ENCODE data around the gene NOTCH1.
A peak's percentile ranks its signal among the peaks of the same experiment; 100 is the strongest.

NOTCH1 gene

DNA sequence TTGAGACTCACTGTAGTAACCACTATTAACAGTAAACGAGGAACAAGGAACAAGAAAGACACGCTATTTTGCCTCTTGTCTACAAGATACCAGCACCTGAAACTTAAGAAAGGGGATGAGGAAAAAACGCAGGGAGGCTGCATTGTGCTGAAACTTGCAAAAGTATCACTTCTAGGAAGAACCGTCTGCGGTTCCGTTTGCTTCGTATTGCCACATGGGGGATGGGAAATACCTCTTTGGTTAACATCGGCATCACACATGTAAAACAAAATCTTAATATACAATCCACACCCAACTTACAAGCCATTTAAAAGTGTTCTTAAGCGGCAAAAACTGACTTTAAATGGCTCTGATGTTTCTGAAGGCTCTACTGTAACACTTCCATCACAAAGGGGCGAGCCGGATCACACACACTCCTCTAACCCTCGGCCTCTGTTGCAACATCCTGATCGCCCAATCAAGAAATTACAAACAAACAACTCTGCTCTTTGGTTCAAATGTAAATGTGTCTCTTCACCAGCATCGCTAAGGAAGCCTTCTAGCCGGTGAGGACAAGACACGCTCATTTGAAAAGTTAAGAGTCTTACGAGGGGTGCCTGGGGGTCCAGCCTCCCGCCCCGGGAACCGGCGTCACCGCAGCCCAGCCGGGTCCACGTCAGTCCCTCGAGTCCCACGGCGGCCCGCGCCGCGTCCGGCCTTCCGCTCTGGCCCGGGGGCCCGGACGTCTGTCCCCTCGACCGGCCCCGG, 63.6 kb downstream of the NOTCH1 start:
- peak; percentile 36 for DNase-seq

DNA sequence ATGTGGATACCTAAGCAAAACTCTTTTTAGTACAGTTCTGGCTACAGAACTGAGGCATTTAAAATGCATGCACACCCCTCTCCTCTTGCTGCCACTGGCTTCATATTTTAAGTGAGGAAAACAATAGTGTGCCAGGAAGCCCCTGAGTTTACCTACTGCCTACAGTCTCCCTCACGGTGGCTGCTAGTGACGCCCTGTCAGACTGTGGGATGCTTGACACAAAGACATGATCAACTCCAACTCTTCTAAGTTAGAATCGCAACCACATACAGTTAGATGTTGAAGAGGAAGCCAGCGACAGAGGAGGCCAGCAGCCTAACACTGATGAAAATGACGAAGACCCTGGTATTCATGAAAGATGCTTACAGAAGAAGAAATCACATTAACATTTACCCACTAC, 64.3 kb downstream of the NOTCH1 start:
- no peak for DNase-seq

- DNase-seq = no peak
These were observed 69.3 kb downstream of the NOTCH1 start for GRCh38 chr9:136476369-136477150.

DNA sequence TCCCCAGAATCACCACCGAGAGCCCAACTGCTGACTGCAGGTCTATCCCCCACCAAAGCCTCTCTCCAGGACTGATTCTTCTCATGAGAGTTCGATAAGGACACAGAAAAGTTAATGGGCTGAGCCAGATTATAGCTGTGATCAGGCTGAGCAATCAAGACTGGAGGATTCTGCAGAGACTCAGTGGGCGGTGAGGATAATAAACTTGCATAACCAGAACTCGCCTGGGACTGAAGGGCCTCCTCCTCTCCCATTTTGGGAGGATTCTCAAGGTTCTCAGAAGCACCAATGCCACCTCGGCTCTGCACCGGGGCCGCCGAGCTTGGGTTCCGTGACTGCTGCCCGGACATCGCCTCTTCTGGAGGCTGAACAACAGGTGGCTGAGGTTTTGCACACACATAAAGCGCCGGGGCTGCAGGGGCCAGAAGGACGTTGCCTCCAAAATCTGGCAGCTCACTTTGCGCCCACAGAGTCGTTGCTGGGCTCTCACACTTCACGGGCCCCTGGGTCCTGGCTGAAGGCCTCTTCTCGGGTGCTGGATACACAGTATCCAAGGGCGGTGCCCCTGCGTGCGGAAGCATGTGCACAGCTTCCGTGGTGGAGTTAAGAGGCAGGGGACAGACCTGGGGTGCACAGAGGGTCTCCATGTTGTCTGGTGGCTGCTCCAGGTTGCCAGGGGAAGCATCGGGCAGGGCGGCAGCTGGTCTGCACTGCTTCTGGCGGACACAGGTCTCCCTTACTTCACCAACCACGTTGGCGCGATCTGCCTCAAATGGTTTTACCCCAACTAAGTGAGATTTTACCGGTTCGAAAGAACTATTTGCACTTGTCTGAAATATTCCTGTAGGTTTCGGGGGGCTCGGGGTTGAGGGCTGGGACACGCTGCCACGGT, 70.6 kb downstream of the NOTCH1 start:
- DNase-seq = no peak

- no peak for DNase-seq
These were observed 71.7 kb downstream of the NOTCH1 start for GRCh38 chr9:136474021-136474640.

DNA sequence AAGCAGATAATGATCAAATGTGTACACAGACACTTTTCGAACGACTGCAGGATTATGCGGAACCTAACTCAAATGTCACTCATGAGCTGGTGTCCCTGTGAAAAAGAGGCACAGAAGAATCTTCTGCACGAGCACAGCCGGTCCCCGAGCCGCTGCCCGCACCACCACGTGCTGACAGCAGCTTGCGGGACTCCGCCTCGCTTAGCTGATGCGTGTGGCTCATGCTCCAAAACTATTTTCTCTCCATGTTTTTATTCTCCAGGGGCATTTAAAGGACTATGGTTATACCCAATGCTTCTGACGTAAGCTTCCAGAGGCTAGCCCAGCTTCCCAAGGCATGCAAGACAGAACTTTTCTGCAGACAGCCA, 72.5 kb downstream of the NOTCH1 start:
- DNase-seq = no peak

- DNase-seq = no peak
These were observed 73.1 kb downstream of the NOTCH1 start for GRCh38 chr9:136472640-136473353.

GRCh38 chr9:136471802-136472487, 73.9 kb downstream of the NOTCH1 start:
- no peak for DNase-seq

DNA sequence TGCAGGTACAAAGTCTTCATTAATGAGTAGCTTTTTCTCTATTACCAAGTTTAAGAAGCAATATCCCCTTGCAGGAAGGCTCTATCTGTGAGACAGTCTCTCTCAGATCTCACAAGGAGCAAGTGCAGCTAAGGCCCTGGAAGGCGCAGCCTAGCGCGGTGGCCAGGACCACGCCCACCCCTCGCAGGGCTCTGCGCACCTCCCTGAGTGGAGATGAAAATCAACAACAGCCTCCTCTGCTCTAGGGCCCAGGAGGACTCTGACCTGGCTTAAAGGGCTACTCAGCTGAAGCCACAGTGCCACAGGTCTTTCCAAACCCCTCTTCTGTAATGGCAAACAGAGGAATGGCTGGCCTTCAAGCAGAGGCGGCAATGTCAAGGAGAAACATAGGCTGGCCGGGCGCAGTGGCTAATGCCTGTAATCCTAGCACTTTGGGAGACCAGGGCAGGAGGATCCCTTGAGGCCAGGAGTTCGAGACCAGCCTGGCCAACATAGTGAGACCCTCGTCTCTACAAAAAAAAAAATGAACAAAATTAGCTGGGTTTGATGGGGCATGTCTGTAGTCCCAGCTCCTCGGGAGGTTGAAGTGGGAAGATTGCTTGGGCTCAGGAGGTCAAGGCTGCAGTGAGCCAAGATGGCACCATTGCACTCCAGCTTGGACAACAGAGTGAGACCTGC, 74.9 kb downstream of the NOTCH1 start:
- DNase-seq = no peak

DNA sequence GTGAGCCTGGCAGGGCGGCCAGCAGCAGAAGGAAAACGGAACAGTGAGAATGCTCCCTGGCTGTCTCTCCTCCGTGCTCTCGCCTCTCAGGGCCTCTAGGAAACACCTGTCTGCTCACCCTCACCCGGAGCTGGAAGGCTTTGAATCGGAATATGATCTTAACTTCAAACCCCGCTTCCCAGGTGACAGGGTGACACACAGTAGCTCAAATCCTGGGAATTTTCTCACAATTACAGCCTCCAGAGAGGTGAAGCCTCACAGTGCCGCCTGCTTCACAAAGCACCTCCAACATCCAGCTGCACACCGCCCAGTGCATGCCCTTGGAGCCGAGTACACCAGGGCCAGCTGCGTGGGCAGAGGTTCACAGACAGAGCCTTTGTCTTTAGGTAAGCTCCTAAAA, 75.5 kb downstream of the NOTCH1 start:
- DNase-seq = no peak

DNA sequence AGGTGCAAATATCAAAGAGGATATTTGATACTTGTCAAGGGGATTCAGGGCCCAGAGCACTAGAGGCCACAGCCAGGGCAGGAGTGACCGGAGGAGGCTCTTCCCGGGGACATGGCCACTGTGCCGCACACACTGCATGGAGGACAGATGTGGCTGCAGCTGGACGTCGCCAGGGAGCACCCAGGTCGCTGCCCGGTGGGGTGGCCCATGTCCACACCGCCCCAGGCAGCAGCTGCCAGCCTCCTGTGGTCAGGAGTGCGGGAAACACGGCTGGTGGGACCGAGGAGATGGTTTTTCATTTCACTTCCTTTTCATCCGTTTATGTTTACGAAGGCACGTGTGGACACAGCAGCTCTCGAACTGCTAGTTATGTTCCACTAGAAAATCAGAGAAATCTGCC, 78.1 kb downstream of the NOTCH1 start:
- no peak for DNase-seq

DNA sequence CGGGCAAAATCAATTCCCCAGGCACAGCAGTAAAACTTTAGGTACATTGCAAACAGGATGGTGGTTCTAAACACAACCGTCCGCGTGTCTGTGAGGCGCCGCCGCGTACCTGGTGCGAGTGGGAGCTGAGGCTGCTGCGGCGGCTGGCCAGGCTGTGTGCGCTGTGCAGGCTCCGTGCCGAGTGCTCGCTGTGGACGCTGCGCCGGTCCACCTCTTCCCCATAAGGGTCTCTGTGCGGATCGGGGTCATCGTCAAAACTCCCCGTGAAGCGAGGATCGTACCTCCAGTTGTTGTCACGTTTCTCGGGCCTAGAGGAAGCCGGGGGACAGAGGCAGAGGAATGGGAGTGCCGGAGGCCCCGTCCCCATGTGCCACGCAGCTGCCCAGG, 79.7 kb downstream of the NOTCH1 start:
- DNase-seq = no peak

DNA sequence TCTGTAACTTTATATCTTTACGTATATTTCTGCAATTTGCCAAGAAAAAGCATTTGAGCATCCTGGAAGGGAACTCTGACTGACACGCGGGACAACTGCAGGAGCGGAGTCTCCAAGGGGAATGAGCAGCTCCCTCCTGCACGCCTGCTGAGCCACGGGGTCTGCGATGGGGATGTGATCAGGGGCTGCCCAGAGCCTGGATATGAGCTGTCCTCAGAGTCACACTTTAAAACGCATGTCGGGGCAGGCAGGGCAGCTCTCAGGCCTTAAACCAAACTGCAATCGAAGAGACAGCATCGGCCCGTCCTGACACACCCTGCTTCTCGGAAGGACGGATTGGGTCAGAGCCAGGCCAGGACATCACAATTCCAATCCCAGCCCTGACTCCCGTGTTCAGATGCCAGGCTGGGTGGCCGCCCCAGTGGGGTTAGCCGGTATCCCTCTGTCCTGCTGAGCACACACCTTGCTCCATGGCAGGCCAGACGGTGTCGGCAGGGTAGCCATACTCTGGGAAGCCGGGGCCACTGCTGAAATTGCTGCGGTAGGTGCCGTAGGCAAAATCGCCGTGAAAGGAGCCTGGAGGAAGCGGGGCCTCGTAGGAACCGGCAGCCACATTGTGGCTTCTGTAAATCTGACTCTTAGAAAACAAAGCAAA, 80.2 kb downstream of the NOTCH1 start:
- no peak for DNase-seq

GRCh38 chr9:136464241-136464640, 81.6 kb downstream of the NOTCH1 start:
- DNase-seq = no peak

DNA sequence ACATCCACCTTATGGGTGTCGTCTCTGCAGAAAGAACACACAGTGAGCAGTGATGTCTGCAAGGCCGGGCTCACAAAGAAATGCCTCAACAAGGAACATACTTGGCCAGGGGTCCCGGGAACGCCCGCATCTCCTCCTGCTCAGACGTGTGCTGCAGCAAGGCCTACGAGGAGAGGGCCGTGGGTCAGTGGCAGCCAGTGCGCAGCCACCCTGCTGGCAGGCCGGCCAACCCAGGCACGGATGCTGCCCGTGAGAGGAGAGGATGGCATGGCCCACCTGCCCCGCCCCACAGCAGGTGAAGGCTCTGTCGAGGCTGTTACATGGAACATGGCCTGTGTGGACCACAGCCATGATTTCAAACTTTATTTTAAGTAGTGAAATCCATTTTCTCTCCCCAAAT, 82.3 kb downstream of the NOTCH1 start:
- no peak for DNase-seq

- no peak for DNase-seq
These were observed 83.2 kb downstream of the NOTCH1 start for GRCh38 chr9:136462664-136463063.

DNA sequence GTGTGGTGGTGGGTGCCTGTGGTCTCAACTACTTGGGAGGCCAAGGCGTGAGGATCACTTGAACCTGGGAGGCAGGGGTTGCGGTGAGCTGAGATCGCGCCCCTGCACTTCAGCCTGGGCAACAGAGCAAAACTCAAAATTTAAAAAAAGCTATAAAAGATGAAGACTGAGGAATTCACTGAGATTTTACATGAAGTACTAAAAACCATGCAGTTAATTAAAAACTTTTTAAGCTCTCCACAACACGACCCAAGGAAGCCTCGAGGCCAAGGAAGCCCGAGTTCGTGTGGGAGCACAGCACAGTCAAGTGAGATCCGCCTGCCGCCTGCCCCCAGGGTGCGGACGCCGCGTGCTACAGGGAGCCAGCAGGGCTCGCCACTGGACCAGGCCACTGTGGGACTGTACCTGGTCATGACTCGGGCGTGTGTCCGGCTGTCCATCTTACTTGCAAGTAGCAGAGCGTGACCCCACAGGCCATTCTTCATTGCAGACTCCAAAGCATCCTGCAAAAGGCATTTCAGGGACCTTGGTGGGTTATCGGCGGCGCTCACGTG, 85.0 kb downstream of the NOTCH1 start:
- no peak for DNase-seq

GRCh38 chr9:136459425-136459824, 86.4 kb downstream of the NOTCH1 start:
- no peak for DNase-seq

- DNase-seq = no peak
These were observed 88.5 kb downstream of the NOTCH1 start for GRCh38 chr9:136457326-136457725.

- DNase-seq = no peak
These were observed 89.6 kb downstream of the NOTCH1 start for GRCh38 chr9:136456258-136456657.
